ENCODE results near the gene MRPL20.
"Not testable (repeated sequence)": the region's sequence is repeated elsewhere in the genome, so short reads cannot be mapped to it uniquely, and the experiment has no call there.

Gene MRPL20

DNA sequence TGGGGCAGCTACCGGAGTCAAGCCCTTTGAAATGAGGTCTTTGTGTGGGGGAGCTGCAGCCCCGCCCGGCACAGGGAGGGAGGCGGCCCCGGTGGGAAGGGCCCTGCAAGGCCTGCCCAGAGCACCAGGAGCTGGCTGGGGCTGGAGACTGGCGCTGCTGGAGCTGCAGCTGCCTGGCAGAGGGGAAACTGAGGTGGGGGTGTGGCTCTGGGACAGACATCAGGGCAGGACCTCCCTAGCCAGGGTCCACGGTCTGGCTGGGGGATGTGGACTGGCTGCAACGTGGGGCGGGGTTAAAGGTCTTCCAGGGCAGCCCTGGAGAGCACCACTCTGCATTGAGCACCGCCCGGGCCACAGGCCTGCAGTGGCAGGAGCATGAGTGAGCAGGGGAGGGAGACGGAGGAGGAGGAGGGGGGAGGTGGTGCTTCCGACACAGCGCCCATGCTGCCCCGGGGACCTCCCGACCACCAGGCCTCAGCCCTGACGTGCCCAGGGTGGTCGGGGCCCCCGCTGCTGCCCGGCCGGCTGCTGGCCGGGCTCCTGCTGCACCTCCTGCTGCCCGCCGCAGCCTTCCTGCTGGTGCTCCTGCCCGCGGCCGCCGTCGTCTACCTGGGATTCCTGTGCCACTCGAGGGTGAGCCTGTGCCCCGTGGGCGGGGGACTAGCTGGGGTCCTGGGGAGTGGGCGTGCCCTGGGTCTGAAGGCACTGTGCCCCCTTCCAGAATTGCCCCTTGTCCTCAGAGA is 18.8 kb upstream of the MRPL20 start:
- FAIRE-seq = no peak

DNA sequence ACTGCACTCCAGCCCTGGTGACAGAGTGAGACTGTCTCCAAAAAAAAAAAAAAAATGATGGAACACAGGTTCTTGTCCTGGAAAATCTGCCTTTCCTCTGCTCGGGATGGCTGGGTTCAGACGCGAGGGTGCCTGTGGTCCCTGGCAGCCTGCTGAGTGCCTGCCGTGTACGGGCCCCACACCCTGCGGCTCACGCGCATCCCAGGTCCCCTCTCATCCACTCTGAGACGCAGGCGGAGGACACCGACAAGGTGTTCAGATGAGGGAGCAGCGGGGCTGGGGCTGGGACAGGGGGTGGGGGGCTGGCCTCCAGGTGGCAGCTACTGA is 18.3 kb upstream of the MRPL20 start:
- FAIRE-seq = no peak

DNA sequence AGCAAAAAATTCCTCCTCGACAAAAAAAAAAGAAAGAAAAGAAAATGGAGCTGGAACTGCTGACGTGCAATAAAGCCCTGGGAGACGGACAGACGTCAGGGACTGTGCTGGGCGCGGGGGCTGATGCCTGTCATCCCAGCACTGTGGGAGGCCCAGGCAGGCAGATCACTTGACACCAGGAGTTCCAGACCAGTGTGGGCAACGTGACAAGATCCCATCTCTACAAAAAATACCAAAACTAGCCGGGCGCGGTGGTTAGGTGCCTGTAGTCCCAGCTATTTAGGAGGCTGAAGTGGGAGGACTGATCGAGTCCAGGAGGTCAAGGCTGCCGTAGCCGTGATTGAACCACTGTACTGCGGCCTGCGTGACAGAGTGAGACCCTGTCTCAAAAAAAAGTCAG is 17.6 kb upstream of the MRPL20 start:
- FAIRE-seq = no peak

DNA sequence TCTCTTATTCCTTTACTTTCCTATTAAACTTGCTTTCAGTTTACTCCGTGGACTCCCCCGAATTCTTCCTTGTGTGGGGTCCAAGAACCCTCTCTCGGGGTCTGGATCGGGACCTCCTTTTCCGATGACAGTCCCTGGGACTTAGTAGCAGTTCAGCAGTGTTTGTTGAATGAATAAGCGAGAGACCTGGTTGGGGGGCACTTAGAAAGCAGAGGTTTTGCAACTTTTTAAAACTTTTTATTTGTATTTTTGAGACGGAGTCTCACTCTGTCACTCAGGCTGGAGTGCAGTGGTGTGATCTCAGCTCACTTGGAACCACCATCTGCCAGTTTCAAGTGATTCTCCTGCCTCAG is 16.1 kb upstream of the MRPL20 start:
- FAIRE-seq = no peak

DNA sequence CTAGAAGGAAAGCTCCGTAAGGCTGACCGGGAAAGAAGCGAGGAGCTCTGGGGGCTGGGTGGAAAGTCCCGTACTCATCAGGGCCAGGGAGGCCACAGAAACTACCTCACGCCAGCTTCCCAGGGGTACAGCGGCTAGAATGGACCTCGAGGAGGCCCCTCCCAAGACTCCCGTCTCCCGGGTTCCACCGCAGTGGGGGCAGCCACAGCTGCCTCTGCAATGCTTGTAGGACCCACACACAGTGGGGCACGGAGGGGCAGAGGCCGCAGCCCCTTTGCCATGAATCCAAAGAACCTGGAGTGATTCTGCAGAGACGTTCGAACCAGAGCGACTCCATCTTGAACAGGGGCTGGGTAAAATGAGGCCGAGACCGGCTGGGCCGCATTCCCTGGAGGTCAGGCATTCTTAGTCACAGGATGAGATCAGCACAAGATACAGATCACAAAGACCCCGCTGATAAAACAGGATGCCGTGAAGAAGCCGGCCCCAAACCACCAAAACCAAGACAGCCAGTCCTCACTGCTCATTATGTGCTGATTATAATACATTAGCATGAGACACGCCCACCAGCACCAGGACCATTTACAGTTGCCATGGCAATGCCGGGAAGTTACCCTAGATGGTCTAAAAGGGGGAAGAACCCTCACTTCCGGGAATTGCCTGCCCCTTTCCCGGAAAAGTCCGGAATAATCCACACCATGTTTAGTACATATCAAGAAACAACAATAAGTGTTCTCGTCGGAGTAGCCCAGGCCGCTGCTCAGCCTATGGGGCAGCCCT is 15.6 kb upstream of the MRPL20 start:
- no peak for FAIRE-seq

DNA sequence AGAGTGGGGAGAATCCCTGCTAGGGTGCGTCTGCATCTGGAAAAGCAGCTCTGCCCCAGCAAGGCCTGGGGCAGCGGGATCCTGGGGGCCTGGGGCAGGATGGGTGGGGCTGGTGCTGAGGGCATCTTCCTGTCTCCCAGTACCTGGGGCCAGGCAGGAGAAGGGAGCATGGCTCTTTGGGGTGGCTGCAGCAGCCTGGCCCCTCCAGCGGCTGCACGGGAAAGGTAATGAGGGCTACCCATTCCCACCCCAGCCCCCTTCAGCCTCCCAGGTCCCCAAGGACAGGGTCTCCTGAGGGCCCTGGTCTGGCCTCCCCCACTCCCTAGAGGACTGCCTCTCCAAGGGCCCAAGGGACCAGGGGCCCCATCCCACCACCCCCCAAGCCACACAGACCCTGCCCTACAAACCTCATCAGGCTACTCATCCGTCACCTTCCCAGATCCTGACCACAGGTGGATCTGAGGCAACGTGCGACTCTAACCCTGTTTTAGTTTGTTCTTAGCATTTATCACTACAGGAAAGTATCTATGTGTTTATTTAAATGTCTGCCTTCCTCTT is 14.9 kb upstream of the MRPL20 start:
- FAIRE-seq = no peak

DNA sequence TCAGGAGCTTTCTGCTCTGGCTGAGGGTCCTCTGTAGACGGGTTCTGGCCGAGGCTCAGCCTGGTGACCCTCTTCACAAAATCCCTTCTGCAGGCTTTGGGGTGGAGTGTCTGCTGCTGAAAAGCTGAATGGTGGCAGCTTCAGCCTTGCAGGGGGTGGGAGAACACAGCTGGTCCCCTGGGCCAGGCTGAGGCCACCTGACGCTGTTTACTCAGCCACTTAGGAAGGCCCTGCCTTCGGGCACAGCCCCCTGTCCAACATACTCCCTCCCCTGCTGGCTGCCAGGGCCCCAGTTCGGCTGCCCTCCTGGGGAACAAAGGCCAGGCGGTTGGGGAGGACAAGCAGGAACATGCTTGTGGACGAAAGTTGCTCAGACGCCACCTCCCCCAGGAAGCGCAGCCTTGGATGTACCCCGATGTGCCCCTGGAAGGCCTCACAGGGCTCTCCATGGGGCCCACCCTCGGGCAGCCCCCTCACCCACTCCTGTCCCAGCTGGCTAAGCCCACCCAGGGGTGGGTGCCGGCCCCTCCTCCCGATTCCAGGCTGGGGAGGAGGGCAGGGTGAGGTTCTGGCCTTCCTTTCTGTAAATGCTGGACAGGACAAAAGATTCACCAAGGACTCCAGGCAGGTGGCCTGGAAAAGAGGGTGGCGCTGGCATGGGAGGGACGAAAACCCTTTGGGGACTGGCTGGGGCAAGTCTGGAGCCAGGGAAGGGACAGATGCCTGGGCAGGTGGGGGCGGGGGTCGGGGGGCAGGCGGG is 14.2 kb upstream of the MRPL20 start, which contains the start of gene ANKRD65:
Gene ANKRD65 (minus strand): TSS at position 130 of the 760 bp plus-strand sequence. CDS start 271 bp downstream, outside the sequence.
- FAIRE-seq = no peak

DNA sequence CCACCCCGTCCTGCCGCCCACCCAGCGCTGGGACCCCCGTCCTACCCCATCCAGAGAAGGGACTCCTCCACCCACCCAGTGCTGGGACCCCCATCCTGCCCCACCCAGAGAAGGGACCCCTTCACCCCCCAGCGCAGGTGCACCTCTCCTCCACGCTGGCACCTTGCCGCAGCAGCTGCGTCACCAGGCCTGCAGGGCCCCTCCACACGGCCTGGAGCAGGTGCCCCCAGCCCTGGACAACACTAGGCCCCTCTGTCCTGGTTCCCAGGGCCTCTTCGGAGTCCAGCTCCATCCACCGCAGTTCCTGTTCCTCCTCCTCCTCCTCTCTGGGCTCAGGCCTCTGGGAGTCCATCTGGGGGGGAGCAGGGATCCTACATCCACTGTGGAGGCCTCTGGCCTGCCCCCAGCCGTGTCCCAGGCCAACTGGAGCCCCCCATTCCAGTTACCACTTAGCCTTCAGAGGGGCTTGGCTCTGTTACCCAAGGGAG is 13.6 kb upstream of the MRPL20 start:
- no peak for FAIRE-seq

GRCh38 chr1:1419813-1420653 is 12.9 kb upstream of the MRPL20 start:
- no peak for FAIRE-seq

DNA sequence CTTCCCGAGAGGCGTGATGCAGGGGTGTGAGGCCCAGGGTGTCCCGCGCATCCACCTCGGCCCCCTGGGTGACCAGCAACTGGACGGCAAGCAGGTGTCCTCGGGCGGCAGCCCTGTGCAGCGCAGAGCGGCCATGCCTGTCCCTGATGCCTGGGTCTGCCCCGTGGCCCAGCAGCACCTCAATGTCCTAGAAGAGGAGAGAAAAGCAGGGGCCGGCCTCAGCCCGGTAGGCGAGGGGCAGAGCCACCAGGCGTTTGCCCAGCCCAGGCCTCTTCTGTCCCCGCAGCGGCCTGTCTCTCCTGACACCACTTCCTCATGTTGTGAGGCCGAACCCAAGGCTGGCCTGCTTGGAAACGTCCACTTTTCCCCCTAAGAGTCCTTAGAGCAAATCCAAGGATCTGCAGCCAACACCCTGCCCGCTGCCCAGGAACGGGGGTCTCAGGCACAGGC is 12.3 kb upstream of the MRPL20 start:
- no peak for FAIRE-seq

GRCh38 chr1:1418464-1419362 is 11.6 kb upstream of the MRPL20 start:
- no peak for FAIRE-seq

DNA sequence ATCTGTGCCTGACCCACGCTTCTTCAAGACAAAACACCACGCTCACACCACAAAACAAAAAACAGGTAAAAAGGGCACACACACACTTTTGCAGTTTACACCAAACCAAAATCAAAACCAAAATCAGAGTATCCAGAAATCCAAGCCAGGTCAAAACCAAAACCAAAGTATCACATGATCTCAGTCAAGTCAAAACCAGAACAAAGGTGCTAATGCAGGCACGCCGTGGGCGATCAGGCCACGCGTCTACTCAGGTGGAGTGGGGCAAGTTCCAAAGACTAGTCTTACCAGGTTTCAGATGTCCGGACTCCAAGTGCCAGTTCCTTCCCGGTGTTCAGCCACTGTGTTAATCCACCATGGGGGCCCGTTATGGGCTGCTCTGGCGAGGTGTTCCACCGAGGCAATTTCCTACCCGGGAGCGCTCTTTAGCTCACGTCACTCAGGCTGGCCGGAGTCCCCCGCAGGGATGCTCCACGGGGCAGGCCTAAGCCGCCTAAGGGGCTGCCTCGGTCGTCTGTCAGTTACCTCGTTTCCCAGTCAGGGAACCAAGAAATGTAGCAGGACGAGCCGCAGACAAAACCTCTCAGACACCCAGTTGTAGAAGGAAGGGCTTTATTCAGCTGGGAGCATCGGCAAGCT is 10.9 kb upstream of the MRPL20 start:
- FAIRE-seq = not testable (repeated sequence)

- not testable (repeated sequence) for FAIRE-seq
These were observed 10.3 kb upstream of the MRPL20 start for GRCh38 chr1:1417396-1417795.

GRCh38 chr1:1415751-1416150 is 8.7 kb upstream of the MRPL20 start:
- FAIRE-seq = no peak

DNA sequence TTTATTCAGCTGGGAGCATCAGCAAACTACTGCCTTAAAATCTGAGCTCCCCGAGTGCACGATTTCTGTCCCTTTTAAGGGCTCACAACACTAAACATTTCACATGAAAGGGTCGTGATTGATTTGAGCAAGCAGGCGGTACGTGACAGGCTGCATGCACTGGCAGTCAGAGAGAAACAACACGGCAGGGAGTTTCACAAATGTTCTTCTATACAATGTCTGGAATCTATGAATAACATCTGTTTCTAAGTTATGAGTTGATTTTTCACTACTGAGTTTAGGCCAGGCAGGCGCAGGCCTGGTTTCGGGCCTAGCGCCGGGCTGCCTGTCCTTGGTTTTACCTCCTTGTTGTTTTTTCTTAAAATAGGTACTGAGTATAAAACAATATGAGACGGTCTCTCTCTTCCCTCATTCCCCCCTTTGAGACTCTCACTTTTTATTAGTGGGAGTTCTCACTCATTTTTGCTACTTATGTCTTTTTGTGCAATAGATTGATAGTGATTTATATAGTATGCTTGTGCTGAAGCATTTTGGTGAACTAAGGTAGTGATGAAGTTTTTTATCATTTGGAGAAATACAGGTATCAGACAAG is 5.3 kb upstream of the MRPL20 start:
- FAIRE-seq = not testable (repeated sequence)

- FAIRE-seq = no peak
These were observed 4.5 kb upstream of the MRPL20 start for GRCh38 chr1:1411626-1412025.

GRCh38 chr1:1410238-1410637 is 3.1 kb upstream of the MRPL20 start:
- FAIRE-seq = not testable (repeated sequence)

- no peak for FAIRE-seq
These were observed 684 bp upstream of the MRPL20 start for GRCh38 chr1:1407636-1408318.

DNA sequence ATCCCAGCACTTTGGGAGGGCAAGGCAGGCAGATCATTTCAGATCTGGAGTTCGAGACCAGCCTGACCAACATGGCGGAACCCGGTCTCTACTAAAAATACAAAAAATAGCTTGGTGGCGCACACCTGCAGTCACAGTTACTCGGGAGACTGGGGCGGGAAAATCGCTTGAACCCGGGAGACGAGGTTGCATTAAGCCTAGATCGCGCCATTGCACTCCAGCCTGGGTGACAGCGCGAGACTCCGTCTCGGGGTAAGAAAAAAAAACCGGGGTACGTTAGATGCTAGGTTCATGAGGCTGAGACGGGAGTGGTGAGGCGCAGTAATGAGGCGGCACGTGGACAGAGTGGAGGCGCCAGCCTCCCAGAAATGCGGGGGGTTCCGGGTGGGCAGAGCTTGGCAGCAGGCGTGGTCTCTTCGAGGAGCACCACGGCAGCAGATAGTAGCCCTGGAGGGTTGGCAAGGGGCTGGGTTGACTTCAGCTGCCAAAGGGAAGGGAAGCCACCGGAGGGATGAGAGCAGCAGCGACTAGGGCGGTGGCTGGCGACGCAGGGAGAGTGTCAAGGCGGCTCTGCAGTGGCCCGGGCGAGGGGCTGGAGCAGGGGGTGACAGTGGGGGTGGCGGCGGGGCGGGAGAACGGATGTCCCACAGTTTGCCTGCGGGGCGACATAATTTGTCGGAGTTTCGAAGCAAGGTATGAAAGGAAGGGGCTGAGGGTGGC is 832 bp downstream of the MRPL20 start:
- FAIRE-seq = no peak
